Activated naive CD4-positive, alpha-beta T cell treated with anti-CD3 and anti-CD28 coated beads for 36 hours (primary cell): ENCODE data around the gene FICD. TPM values are rescaled to one million over a fixed set of nuclear protein-coding genes. Genes with fewer than 3 reads are reported as not detected.

Experiments used
- CTCF ChIA-PET: fragments of 350-600 bp; sonication (Branson Sonifier 250); formaldehyde crosslinking; loops from one replicate; lab custom pipeline; 2021; ENCODE audit warnings: antibody characterized with exemption; lab: Charles Lee
- DNase-seq: peaks from one replicate; pipeline ENCODE4 v3.0.0-alpha.2; 2020
- H3K27ac Mint-ChIP-seq: one replicate; pipeline ENCODE4 v1.8.0; 2021; ENCODE audit warnings: mild to moderate bottlenecking, mixed read lengths
- H3K27me3 Mint-ChIP-seq: one replicate; pipeline ENCODE4 v1.8.0; 2021; ENCODE audit warnings: low read depth, mixed read lengths
- H3K36me3 Mint-ChIP-seq: one replicate; pipeline ENCODE4 v1.8.0; 2021; ENCODE audit warnings: low read depth, mixed read lengths
- H3K4me1 Mint-ChIP-seq: one replicate; pipeline ENCODE4 v1.8.0; 2021; ENCODE audit warnings: low read depth, mixed read lengths
- H3K4me3 Mint-ChIP-seq: one replicate; pipeline ENCODE4 v1.8.0; 2021; ENCODE audit warnings: mild to moderate bottlenecking, moderate library complexity, mixed read lengths
- H3K9me3 Mint-ChIP-seq: one replicate; pipeline ENCODE4 v1.8.0; 2021; ENCODE audit warnings: mixed read lengths
- intact Hi-C: fragments of 100-400 bp; cut with micrococcal nuclease; formaldehyde crosslinking; loops from one replicate; pipeline ENCODE4 v1.15.1; 2023
- total RNA-seq, 2 experiments: library from RNA; stranded (reverse); gene quantifications; one replicate each; pipeline ENCODE4 v1.2.3, GENCODE V29; 2021

The FICD gene
- total RNA-seq, 2 experiments from 2014 or later, result 3.4 to 3.7 TPM

- intact Hi-C loops, result loop anchor here (5.0 kb wide), 1 partner anchor 318 kb away; no protein-coding TSS in a partner anchor
Measured at GRCh38 chr12:108509806-108510205, 5.3 kb upstream of the FICD start.

DNA sequence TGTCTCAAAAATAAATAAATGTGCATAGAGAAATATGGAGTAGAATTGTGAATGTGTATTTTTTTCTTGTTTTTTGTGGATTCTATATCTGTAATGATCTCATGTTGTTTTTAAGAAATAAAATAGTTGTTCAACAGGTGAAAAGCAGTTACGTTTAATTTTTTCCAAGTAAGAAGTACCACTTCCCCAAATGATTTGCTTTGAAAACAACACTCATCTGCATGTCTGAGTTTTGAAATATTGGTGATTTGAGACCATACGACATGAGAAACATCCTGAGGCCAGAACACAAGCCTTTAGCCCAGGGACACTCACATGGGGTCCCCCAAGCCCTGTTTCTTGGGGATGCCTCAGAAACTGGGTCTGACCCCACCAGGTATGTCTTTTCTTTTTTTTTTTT, 4.2 kb upstream of the FICD start:
- intact Hi-C loops, result loop anchor here (5.0 kb wide), 1 partner anchor 319 kb away; no protein-coding TSS in a partner anchor
- H3K27me3 Mint-ChIP-seq, result no peaks in the 10 kb centered on the region
- DNase-seq, result no peak
- peaks cover 22% of the 10 kb centered on the region for H3K4me1 Mint-ChIP-seq
- no peak overlapping the region for H3K4me3 Mint-ChIP-seq
- no peaks in the 10 kb centered on the region for H3K36me3 Mint-ChIP-seq
- CTCF ChIA-PET, result interaction anchor here (0.7 kb wide), 1 partner anchor 45 kb away, joined by 5 read pairs; no protein-coding TSS in a partner anchor
- H3K9me3 Mint-ChIP-seq, result no peaks in the 10 kb centered on the region
- H3K27ac Mint-ChIP-seq, result no peak overlapping the region

More at GRCh38 chr12:108509806-108510205, 5.3 kb upstream of the FICD start:
- H3K4me1 Mint-ChIP-seq, result peaks cover 20% of the 10 kb centered on the region
- DNase-seq, result no peak
- H3K27me3 Mint-ChIP-seq, result no peaks in the 10 kb centered on the region
- no peaks in the 10 kb centered on the region for H3K36me3 Mint-ChIP-seq
- H3K4me3 Mint-ChIP-seq, result no peak overlapping the region
- no peak overlapping the region for H3K27ac Mint-ChIP-seq
- no peaks in the 10 kb centered on the region for H3K9me3 Mint-ChIP-seq
- CTCF ChIA-PET, result interaction anchor here (0.7 to 1.4 kb wide), 2 partner anchors 439 to 519 kb away, joined by 3 to 4 read pairs; no protein-coding TSS in a partner anchor

- peak; percentile 89 for DNase-seq
- Mint-ChIP-seq H3K4me3 (no peak overlapping the region), H3K36me3 (no peaks in the 10 kb centered on the region), H3K9me3 (no peaks in the 10 kb centered on the region), H3K4me1 (peaks cover 32% of the 10 kb centered on the region), H3K27ac (no peak overlapping the region), H3K27me3 (no peaks in the 10 kb centered on the region)
- CTCF ChIA-PET, result interaction anchor here (0.6 to 2.1 kb wide), 14 partner anchors 10 to 621 kb away, joined by 3 to 7 read pairs (median 4); no protein-coding TSS in a partner anchor
- intact Hi-C loops, result loop anchor here (1.0 to 5.0 kb wide), 4 partner anchors 320 to 594 kb away; no protein-coding TSS in a partner anchor
Measured at GRCh38 chr12:108511633-108512540, 3.2 kb upstream of the FICD start.

- Mint-ChIP-seq H3K27me3 (no peaks in the 10 kb centered on the region), H3K27ac (peak overlapping the region; percentile 84)
Measured at GRCh38 chr12:108514468-108514972, 557 bp upstream of the FICD start.

DNA sequence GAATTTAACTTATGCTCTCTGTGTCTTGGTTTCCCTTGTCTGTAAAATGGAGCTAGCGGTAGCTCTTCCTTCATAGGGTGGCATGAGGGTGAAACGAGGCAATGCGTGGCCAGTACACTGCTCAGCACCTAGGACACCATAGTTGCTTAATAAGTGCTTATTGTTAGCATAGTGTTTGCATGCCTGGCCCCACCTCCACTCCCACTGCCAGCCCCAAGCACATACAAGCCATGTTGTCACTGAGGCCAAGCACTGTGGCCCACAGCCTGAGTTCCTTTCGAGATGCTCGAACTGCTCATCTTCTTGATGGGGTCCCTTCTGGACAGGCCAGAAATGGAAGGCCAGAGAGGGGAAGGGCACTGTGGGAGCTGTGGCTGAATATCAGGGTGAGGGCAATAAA, 839 bp downstream of the FICD start:
- no peaks in the 10 kb centered on the region for H3K27me3 Mint-ChIP-seq
- no peaks in the 10 kb centered on the region for H3K9me3 Mint-ChIP-seq
- CTCF ChIA-PET, result interaction anchor here (1.3 kb wide), 1 partner anchor 102 kb away, joined by 4 read pairs; no protein-coding TSS in a partner anchor
- H3K4me3 Mint-ChIP-seq, result peak overlapping the region; percentile 90
- no peak for DNase-seq
- intact Hi-C loops, result loop anchor here (1.0 to 5.0 kb wide), 9 partner anchors 45 to 831 kb away; partner anchors contain the start of genes ALKBH2, PRDM4, PWP1 and SART3
- H3K4me1 Mint-ChIP-seq, result peaks cover 28% of the 10 kb centered on the region
- peaks cover 3% of the 10 kb centered on the region for H3K36me3 Mint-ChIP-seq
- H3K27ac Mint-ChIP-seq, result peak overlapping the region; percentile 84

More at GRCh38 chr12:108514468-108514972, 557 bp upstream of the FICD start:
- intact Hi-C loops, result loop anchor here (2.0 to 5.0 kb wide), 2 partner anchors 118 to 322 kb away; partner anchors contain the start of gene SELPLG
- DNase-seq, result no peak
- H3K4me1 Mint-ChIP-seq, result peaks cover 28% of the 10 kb centered on the region
- peak overlapping the region; percentile 90 for H3K4me3 Mint-ChIP-seq
- H3K36me3 Mint-ChIP-seq, result peaks cover 3% of the 10 kb centered on the region
- CTCF ChIA-PET, result interaction anchor here (0.6 to 0.7 kb wide), 2 partner anchors 701 to 860 kb away, joined by 3 read pairs; no protein-coding TSS in a partner anchor
- H3K9me3 Mint-ChIP-seq, result no peaks in the 10 kb centered on the region

GRCh38 chr12:108516511-108517275, 1.6 kb downstream of the FICD start:
- intact Hi-C loops, result loop anchor here (5.0 kb wide), 2 partner anchors 286 to 576 kb away; partner anchors contain the start of gene ALKBH2
- Mint-ChIP-seq H3K27ac (peak overlapping the region; percentile 37), H3K27me3 (no peaks in the 10 kb centered on the region), H3K4me1 (peaks cover 23% of the 10 kb centered on the region), H3K36me3 (peaks cover 3% of the 10 kb centered on the region), H3K9me3 (no peaks in the 10 kb centered on the region), H3K4me3 (peak overlapping the region; percentile 90)
- CTCF ChIA-PET, result interaction anchor here (1.3 kb wide), 1 partner anchor 102 kb away, joined by 4 read pairs; no protein-coding TSS in a partner anchor
- DNase-seq, result no peak

- Mint-ChIP-seq H3K27ac (no peak overlapping the region), H3K4me1 (peaks cover 19% of the 10 kb centered on the region), H3K27me3 (no peaks in the 10 kb centered on the region), H3K4me3 (peak overlapping the region; percentile 4), H3K36me3 (peaks cover 5% of the 10 kb centered on the region), H3K9me3 (no peaks in the 10 kb centered on the region)
- CTCF ChIA-PET, result interaction anchor here (0.9 kb wide), 1 partner anchor 100 kb away, joined by 4 read pairs; no protein-coding TSS in a partner anchor
- intact Hi-C loops, result loop anchor here (5.0 kb wide), 2 partner anchors 285 to 575 kb away; partner anchors contain the start of gene ALKBH2
- DNase-seq, result no peak
Measured at GRCh38 chr12:108517288-108518100, 2.4 kb downstream of the FICD start.

GRCh38 chr12:108518101-108518715, 3.1 kb downstream of the FICD start:
- CTCF ChIA-PET, result interaction anchor here (0.9 kb wide), 1 partner anchor 99 kb away, joined by 4 read pairs; no protein-coding TSS in a partner anchor
- no peaks in the 10 kb centered on the region for H3K9me3 Mint-ChIP-seq
- H3K36me3 Mint-ChIP-seq, result peaks cover 6% of the 10 kb centered on the region
- H3K4me3 Mint-ChIP-seq, result no peak overlapping the region
- H3K27ac Mint-ChIP-seq, result no peak overlapping the region
- intact Hi-C loops, result loop anchor here (5.0 kb wide), 2 partner anchors 284 to 574 kb away; partner anchors contain the start of gene ALKBH2
- peaks cover 19% of the 10 kb centered on the region for H3K4me1 Mint-ChIP-seq
- no peak for DNase-seq
- no peaks in the 10 kb centered on the region for H3K27me3 Mint-ChIP-seq

DNA sequence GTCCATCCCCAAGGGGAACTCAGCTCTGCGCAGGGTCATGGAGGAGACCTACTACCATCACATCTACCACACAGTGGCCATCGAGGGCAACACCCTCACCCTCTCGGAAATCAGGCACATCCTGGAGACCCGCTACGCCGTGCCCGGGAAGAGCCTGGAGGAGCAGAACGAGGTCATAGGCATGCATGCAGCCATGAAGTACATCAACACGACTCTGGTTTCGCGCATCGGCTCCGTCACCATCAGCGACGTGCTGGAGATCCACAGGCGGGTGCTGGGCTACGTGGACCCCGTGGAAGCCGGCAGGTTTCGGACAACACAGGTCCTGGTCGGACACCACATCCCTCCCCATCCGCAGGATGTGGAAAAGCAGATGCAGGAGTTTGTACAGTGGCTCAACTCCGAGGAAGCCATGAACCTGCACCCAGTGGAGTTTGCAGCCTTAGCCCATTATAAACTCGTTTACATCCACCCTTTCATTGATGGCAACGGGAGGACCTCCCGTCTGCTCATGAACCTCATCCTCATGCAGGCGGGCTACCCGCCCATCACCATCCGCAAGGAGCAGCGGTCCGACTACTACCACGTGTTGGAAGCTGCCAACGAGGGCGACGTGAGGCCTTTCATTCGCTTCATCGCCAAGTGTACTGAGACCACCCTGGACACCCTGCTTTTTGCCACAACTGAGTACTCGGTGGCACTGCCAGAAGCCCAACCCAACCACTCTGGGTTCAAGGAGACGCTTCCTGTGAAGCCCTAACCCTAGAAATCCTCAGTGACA, 3.8 kb downstream of the FICD start:
- Mint-ChIP-seq H3K9me3 (no peaks in the 10 kb centered on the region), H3K36me3 (peaks cover 11% of the 10 kb centered on the region), H3K27ac (no peak overlapping the region), H3K4me3 (no peak overlapping the region), H3K4me1 (peaks cover 19% of the 10 kb centered on the region), H3K27me3 (no peaks in the 10 kb centered on the region)
- intact Hi-C loops, result loop anchor here (5.0 kb wide), 2 partner anchors 283 to 573 kb away; partner anchors contain the start of gene ALKBH2
- CTCF ChIA-PET, result interaction anchor here (0.9 kb wide), 1 partner anchor 99 kb away, joined by 4 read pairs; no protein-coding TSS in a partner anchor
- no peak for DNase-seq

DNA sequence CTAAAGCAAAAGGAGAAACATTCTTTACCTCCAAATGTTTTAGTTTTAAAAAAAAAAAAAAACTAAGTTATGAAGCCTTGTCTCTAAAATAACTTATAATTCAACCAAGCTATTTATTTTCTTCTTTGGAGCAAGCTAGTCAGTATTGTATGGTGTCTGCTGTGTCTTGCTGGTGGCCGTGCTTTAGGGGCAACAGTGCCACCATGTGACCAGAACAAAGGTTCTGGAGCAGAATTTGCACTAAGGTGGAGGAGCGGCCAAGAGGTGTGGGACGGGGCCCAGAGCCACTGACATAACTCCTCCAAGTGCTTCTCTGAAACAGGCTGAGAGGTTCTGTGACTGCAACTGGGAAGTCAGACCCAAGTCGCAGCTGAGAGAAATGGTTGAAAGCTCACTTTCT, 4.5 kb downstream of the FICD start:
- intact Hi-C loops, result loop anchor here (5.0 kb wide), 2 partner anchors 283 to 573 kb away; partner anchors contain the start of gene ALKBH2
- Mint-ChIP-seq H3K36me3 (peaks cover 16% of the 10 kb centered on the region), H3K4me1 (peaks cover 17% of the 10 kb centered on the region), H3K27ac (no peak overlapping the region), H3K27me3 (no peaks in the 10 kb centered on the region), H3K4me3 (no peak overlapping the region), H3K9me3 (no peaks in the 10 kb centered on the region)
- CTCF ChIA-PET, result no interaction called here
- no peak for DNase-seq
